Measurements from ENCODE around the gene MAP4K2.

DNA sequence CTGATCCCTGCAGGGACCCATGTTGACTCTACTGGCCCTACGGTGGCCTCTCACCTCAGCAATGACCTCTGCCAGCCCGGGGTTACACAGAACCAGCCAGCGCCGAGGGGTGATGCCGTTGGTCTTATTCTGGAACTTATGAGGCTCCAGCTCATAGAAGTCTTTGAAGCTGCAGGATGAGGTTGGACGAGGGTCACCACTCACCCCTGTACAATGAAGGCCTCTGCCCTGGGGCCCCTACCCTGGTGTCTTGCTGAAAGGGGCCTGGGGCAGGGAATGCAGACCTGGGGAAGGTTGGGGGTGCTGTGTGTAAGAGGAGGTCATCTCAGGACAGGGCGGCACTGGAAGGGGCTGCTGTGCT lies 50.0 kb downstream of the MAP4K2 start:
- TF ChIP-seq, protein P1, sequence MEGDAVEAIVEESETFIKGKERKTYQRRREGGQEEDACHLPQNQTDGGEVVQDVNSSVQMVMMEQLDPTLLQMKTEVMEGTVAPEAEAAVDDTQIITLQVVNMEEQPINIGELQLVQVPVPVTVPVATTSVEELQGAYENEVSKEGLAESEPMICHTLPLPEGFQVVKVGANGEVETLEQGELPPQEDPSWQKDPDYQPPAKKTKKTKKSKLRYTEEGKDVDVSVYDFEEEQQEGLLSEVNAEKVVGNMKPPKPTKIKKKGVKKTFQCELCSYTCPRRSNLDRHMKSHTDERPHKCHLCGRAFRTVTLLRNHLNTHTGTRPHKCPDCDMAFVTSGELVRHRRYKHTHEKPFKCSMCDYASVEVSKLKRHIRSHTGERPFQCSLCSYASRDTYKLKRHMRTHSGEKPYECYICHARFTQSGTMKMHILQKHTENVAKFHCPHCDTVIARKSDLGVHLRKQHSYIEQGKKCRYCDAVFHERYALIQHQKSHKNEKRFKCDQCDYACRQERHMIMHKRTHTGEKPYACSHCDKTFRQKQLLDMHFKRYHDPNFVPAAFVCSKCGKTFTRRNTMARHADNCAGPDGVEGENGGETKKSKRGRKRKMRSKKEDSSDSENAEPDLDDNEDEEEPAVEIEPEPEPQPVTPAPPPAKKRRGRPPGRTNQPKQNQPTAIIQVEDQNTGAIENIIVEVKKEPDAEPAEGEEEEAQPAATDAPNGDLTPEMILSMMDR (IDR thresholded peaks at IDR 0.05), result no peak
- TF ChIP-seq POLR2A (IDR thresholded peaks at IDR 0.05), result no peak

Measured in uterus (tissue), 2 donors.